ENCODE results near the gene TMEM190. TPM values are rescaled to one million over a fixed set of nuclear protein-coding genes. Genes with fewer than 3 reads are reported as not detected.

The TMEM190 gene
- total and polyA plus RNA-seq, 2 donors (not counting 3 experiments of a cell fraction or from before 2014, with no cell fraction given): not detected

DNA sequence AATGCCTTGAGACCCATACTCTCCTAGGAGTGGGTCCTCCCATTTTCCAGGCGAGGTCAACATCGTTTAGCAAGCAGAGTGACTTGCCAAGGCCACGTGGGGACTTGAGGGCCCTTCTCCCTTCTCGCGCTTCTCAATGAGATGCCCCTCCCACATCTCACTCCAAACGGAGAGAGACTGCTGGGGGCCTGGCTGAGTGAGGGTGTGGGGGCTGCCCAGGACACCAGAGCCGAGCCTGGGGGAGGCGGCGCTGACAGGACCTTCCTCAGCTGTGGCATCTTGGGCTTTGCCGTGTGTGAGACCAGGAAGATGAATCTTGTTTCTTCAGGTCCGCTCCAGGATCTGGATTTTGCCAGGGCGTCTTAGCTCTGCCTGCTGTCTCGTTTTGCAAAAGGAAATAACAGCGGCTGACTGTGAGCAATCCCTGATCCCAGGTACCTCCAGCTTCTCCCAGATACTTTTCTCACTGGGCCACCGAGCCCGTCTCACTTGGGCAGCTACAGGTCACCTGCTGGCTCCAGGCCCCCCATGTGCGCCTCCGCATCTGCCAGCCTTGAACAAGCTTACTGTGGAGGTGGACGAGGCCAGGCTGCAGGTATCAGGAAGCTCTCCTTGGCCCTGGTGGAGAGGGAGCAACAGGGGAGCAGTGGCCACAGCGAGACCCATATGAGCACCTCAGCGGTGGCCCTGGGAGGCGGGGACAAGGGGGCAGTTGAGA is 28.1 kb upstream of the TMEM190 start:
- intact Hi-C loops (cut with micrococcal nuclease): no loop called here
- DNase-seq (ENCODE audit: low read depth, low spot score): no peak
- POLR2A ChIA-PET: interaction anchor here (0.6 kb wide), 2 partner anchors 11 to 50 kb away, joined by 3 to 7 read pairs; no protein-coding TSS in a partner anchor
- no peaks in the 10 kb centered on the region for H4K20me1 ChIP-seq (replicated peaks; ENCODE audit: control insufficient read depth, extremely low read depth, insufficient read depth, low read length)
- H2AFZ ChIP-seq (ENCODE audit: low read depth, low read length): no peak overlapping the region
- CTCF ChIA-PET: no interaction called here
- H3K9me1 ChIP-seq (replicated peaks; ENCODE audit: control insufficient read depth, extremely low read depth, insufficient read depth, low read length): no peaks in the 10 kb centered on the region
- H3K4me3 ChIP-seq (replicated peaks in 1 of 3; ENCODE audit: insufficient read depth in 1 of 3, low read depth in 1 of 3, low read length in 3 of 3): no peak overlapping the region
- peaks cover under 1% of the 10 kb centered on the region for H3K4me1 ChIP-seq (ENCODE audit: control insufficient read depth, extremely low read depth, insufficient read depth, low read length)
- no peaks in the 10 kb centered on the region for H3K79me2 ChIP-seq (ENCODE audit: control insufficient read depth, insufficient read depth, low read length)
- FAIRE-seq: no peak
- H3K36me3 ChIP-seq (ENCODE audit: control insufficient read depth in 2 of 2, extremely low read depth in 1 of 2, insufficient read depth in 2 of 2, low read length in 2 of 2): peaks cover 0 to 2% of the 10 kb centered on the region in 2 experiments
- no peak overlapping the region for H3K4me2 ChIP-seq (ENCODE audit: insufficient read depth, low read length)
- no peak overlapping the region for H3K9ac ChIP-seq (replicated peaks; ENCODE audit: extremely low read depth, insufficient read depth, low read length)
- peaks cover 14 to 15% of the 10 kb centered on the region in 2 experiments for H3K27me3 ChIP-seq (ENCODE audit: control insufficient read depth in 2 of 2, insufficient read depth in 2 of 2, low read length in 2 of 2)
- H3K27ac ChIP-seq (ENCODE audit: insufficient read depth, low read depth, low read length): no peak overlapping the region
- dilution Hi-C loops (cut with MboI; ENCODE audit: extremely low pct_ligation_motif_present, low sequenced_read_pairs): no loop called here
- no peaks in the 10 kb centered on the region for H3K9me3 ChIP-seq (replicated peaks; ENCODE audit: control insufficient read depth, insufficient read depth, low read length)
- BruUV-seq (replicated peaks): no TSS peak
- TF ChIP-seq GATA2 (IDR thresholded peaks at IDR 0.05; ENCODE audit: insufficient read depth, insufficient read length, low read depth, low read length) (no peak), FOS (IDR thresholded peaks at IDR 0.05; ENCODE audit: borderline replicate concordance, insufficient read depth, low read length) (no peak), MYC (IDR thresholded peaks at IDR 0.05; ENCODE audit: low read depth, low read length) (no peak), POLR2AphosphoS5 (IDR thresholded peaks at IDR 0.05; ENCODE audit: insufficient read depth, low read depth, low read length) (no peak), EZH2 (IDR thresholded peaks at IDR 0.05; ENCODE audit: borderline replicate concordance, low read depth, low read length, severe bottlenecking) (no peak), POLR2A (IDR thresholded peaks at IDR 0.05; ENCODE audit: low read depth, low read length) (no peak), JUN (IDR thresholded peaks at IDR 0.05; ENCODE audit: borderline replicate concordance, insufficient read depth, insufficient read length, low read depth) (no peak)
- TF ChIP-seq, protein P1, sequence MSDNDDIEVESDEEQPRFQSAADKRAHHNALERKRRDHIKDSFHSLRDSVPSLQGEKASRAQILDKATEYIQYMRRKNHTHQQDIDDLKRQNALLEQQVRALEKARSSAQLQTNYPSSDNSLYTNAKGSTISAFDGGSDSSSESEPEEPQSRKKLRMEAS (IDR thresholded peaks at IDR 0.05; ENCODE audit: insufficient read depth, insufficient read length): no peak
- TF ChIP-seq, protein P2, sequence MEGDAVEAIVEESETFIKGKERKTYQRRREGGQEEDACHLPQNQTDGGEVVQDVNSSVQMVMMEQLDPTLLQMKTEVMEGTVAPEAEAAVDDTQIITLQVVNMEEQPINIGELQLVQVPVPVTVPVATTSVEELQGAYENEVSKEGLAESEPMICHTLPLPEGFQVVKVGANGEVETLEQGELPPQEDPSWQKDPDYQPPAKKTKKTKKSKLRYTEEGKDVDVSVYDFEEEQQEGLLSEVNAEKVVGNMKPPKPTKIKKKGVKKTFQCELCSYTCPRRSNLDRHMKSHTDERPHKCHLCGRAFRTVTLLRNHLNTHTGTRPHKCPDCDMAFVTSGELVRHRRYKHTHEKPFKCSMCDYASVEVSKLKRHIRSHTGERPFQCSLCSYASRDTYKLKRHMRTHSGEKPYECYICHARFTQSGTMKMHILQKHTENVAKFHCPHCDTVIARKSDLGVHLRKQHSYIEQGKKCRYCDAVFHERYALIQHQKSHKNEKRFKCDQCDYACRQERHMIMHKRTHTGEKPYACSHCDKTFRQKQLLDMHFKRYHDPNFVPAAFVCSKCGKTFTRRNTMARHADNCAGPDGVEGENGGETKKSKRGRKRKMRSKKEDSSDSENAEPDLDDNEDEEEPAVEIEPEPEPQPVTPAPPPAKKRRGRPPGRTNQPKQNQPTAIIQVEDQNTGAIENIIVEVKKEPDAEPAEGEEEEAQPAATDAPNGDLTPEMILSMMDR (IDR thresholded peaks at IDR 0.05; ENCODE audit: extremely low read depth in 1 of 2, insufficient read depth in 1 of 2, low read depth in 1 of 2, low read length in 2 of 2): no peak

All from endothelial cell of umbilical vein (primary cell).